ENCODE measurements around the gene SLC6A11. TPM values are rescaled to one million over a fixed set of nuclear protein-coding genes. Genes with fewer than 3 reads are reported as not detected.

Gene SLC6A11
- total RNA-seq, 1 experiment from 2014 or later = not detected

- peaks cover 4% of the 10 kb centered on the region; the same call in 1 of the 2 replicates for H3K9me3 ChIP-seq
- H3K27ac Mint-ChIP-seq (ENCODE audit: unreplicated experiment) = no peak overlapping the region
- no peaks in the 10 kb centered on the region for H3K4me1 Mint-ChIP-seq (ENCODE audit: low read depth, unreplicated experiment)
- CTCF ChIA-PET = no interaction called here
- H3K4me1 ChIP-seq = no peaks in the 10 kb centered on the region
- no peak overlapping the region for H3K4me3 Mint-ChIP-seq (ENCODE audit: unreplicated experiment)
- no peak overlapping the region for H3K4me3 ChIP-seq (ENCODE audit: low read depth, low read length)
- no peak for TF ChIP-seq CTCF (IDR thresholded peaks at IDR 0.05; ENCODE audit: insufficient read depth in 1 of 2, low read depth in 1 of 2, low read length in 1 of 2, severe bottlenecking in 1 of 2, unreplicated experiment in 1 of 2)
- intact Hi-C loops (cut with micrococcal nuclease; ENCODE audit: unreplicated experiment) = no loop called here
- peaks cover 9% of the 10 kb centered on the region for H3K9me3 Mint-ChIP-seq (ENCODE audit: unreplicated experiment)
- no peaks in the 10 kb centered on the region for H3K36me3 ChIP-seq (ENCODE audit: control insufficient read depth, insufficient read depth, low read length)
- H3K27me3 ChIP-seq (replicated peaks; ENCODE audit: control insufficient read depth, insufficient read depth, low read length) = no peaks in the 10 kb centered on the region
- DNase-seq = no peak
- POLR2A ChIA-PET = no interaction called here
- no peaks in the 10 kb centered on the region for H3K36me3 Mint-ChIP-seq (ENCODE audit: insufficient read depth, unreplicated experiment)
- H3K27me3 Mint-ChIP-seq (ENCODE audit: insufficient read depth, unreplicated experiment) = peaks cover 12% of the 10 kb centered on the region
- no TSS peak for BruUV-seq (replicated peaks)
These were observed 72.6 kb downstream of the SLC6A11 start for GRCh38 chr3:10888518-10889090.

- BruUV-seq (replicated peaks) = no TSS peak
- H3K4me1 Mint-ChIP-seq (ENCODE audit: low read depth, unreplicated experiment) = no peaks in the 10 kb centered on the region
- H3K9me3 Mint-ChIP-seq (ENCODE audit: unreplicated experiment) = peaks cover 9% of the 10 kb centered on the region
- no peak overlapping the region for H3K4me3 ChIP-seq (ENCODE audit: low read depth, low read length)
- no peak for TF ChIP-seq CTCF (IDR thresholded peaks at IDR 0.05; ENCODE audit: insufficient read depth in 1 of 2, low read depth in 1 of 2, low read length in 1 of 2, severe bottlenecking in 1 of 2, unreplicated experiment in 1 of 2)
- intact Hi-C loops (cut with micrococcal nuclease; ENCODE audit: unreplicated experiment) = no loop called here
- H3K27ac Mint-ChIP-seq (ENCODE audit: unreplicated experiment) = no peak overlapping the region
- no peaks in the 10 kb centered on the region for H3K36me3 ChIP-seq (ENCODE audit: control insufficient read depth, insufficient read depth, low read length)
- H3K27me3 ChIP-seq (replicated peaks; ENCODE audit: control insufficient read depth, insufficient read depth, low read length) = no peaks in the 10 kb centered on the region
- H3K27me3 Mint-ChIP-seq (ENCODE audit: insufficient read depth, unreplicated experiment) = peaks cover 12% of the 10 kb centered on the region
- H3K4me1 ChIP-seq = no peaks in the 10 kb centered on the region
- DNase-seq = no peak
- ChIA-PET POLR2A (no interaction called here), CTCF (no interaction called here)
- H3K36me3 Mint-ChIP-seq (ENCODE audit: insufficient read depth, unreplicated experiment) = no peaks in the 10 kb centered on the region
- no peak overlapping the region for H3K4me3 Mint-ChIP-seq (ENCODE audit: unreplicated experiment)
- H3K9me3 ChIP-seq = peaks cover 4% of the 10 kb centered on the region; the same call in 1 of the 2 replicates
These were observed 73.4 kb downstream of the SLC6A11 start for GRCh38 chr3:10889206-10889960.

- Histone ChIP-seq H3K27me3 (replicated peaks; ENCODE audit: control insufficient read depth, insufficient read depth, low read length) (no peaks in the 10 kb centered on the region), H3K9me3 (peaks cover 4% of the 10 kb centered on the region; the same call in 1 of the 2 replicates), H3K36me3 (ENCODE audit: control insufficient read depth, insufficient read depth, low read length) (no peaks in the 10 kb centered on the region), H3K4me1 (no peaks in the 10 kb centered on the region), H3K4me3 (ENCODE audit: low read depth, low read length) (no peak overlapping the region)
- no peak for DNase-seq
- H3K36me3 Mint-ChIP-seq (ENCODE audit: insufficient read depth, unreplicated experiment) = no peaks in the 10 kb centered on the region
- no TSS peak for BruUV-seq (replicated peaks)
- POLR2A ChIA-PET = no interaction called here
- peaks cover 12% of the 10 kb centered on the region for H3K27me3 Mint-ChIP-seq (ENCODE audit: insufficient read depth, unreplicated experiment)
- H3K27ac Mint-ChIP-seq (ENCODE audit: unreplicated experiment) = no peak overlapping the region
- no peak for TF ChIP-seq CTCF (IDR thresholded peaks at IDR 0.05; ENCODE audit: insufficient read depth in 1 of 2, low read depth in 1 of 2, low read length in 1 of 2, severe bottlenecking in 1 of 2, unreplicated experiment in 1 of 2)
- intact Hi-C loops (cut with micrococcal nuclease; ENCODE audit: unreplicated experiment) = no loop called here
- CTCF ChIA-PET = interaction anchor here (1.7 kb wide), 1 partner anchor 118 kb away, joined by 8 read pairs; no protein-coding TSS in a partner anchor
- H3K4me1 Mint-ChIP-seq (ENCODE audit: low read depth, unreplicated experiment) = no peaks in the 10 kb centered on the region
- H3K9me3 Mint-ChIP-seq (ENCODE audit: unreplicated experiment) = peaks cover 9% of the 10 kb centered on the region
- H3K4me3 Mint-ChIP-seq (ENCODE audit: unreplicated experiment) = no peak overlapping the region
These were observed 74.6 kb downstream of the SLC6A11 start for GRCh38 chr3:10890665-10891064.
